Keratinocyte (primary cell): ENCODE measurements around the gene LSM12.

Source experiments
- CTCF ChIP-seq, 3 experiments: IDR thresholded peaks in 1 of 3; conservative IDR thresholded peaks in 1 of 3; optimal IDR thresholded peaks in 1 of 3; 2 replicates in 2 of 3; 3 replicates in 1 of 3; pipeline versions ENCODE3 to v1.5.1; 2011; ENCODE audit warnings: low read length in 3 of 3, mild to moderate bottlenecking in 3 of 3, moderate library complexity in 2 of 3, control low read depth in 1 of 3, inconsistent platforms in 1 of 3; ENCODE audit not compliant: insufficient read depth in 2 of 3; ENCODE audit errors: extremely low read depth in 1 of 3
- EZH2 ChIP-seq: IDR thresholded peaks from one replicate; pipeline ENCODE4 v1.6.1; 2012; ENCODE audit warnings: inconsistent platforms, mild to moderate bottlenecking, low read length, moderate library complexity

GRCh38 chr17:44081681-44082080 lies 15.2 kb upstream of the LSM12 start:
- TF ChIP-seq CTCF (optimal IDR thresholded peaks at IDR 0.05 in 1 of 3, IDR thresholded peaks at IDR 0.05 in 1 of 3, conservative IDR thresholded peaks at IDR 0.05 in 1 of 3; ENCODE audit: extremely low read depth in 1 of 3, insufficient read depth in 2 of 3, low read length in 3 of 3) (no peak), EZH2 (no peak)
